HG03558 (cell line): ENCODE measurements around the gene PTPDC1.

ENCODE experiments used
- ATAC-seq: cut with Tn5 transposase; IDR thresholded peaks from one replicate; pipeline ENCODE4 v1.9.1; 2021; ENCODE audit warnings: moderate number of reproducible peaks; ENCODE audit not compliant: unreplicated experiment; ENCODE audit errors: extremely low read depth

The PTPDC1 gene

DNA sequence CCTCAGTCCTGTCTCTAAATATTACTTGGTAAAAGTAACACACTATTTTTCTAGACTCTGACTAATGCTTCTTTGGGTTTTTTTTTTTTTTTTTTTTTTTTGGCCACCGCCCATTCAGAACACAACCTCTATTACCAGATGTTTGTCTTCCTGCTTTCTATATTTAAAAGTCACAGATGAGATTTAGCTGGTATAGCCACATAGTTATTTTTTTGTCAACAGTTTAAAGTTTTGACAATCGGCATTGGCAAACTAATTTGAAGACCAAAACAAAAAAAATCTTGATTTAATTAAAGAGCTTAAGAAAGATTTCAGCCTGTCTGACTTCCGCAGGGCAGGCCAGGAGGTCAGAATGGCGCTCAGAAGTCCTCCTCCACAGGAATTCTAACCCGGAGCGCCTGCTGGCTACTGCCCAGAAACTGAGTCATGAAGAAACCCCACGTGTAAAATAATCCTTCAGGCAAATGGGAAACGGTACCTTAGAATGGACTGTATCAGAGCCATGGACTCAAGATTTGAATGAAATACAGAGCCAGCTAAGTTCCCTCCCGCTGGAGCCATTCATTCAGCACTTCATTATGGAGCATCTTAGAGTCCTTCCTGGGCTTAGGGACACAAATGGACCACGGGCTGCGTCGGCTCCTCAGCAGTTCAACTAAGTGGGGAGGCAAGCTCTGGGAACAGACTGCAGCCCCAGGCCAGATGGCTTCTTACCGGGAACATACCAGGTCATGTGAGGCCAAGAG is 55.6 kb downstream of the PTPDC1 start:
- ATAC-seq, result no peak

DNA sequence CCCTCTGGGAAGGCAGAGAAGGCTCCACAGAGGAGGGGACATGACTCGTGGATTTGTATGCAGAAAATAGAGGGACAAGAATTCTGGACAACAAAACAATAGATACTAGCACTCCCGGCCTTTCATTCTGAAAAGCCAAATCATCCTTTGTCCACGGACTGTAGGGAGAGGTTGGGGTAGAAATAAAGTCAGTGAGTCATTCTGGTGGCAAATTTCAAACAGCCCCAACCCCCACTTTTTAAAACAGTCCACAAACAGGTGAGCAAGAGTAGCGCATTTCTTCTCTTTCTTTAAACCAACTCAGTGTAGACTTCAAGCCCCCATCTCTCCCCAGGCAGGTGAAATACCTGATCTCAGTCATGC is 56.1 kb downstream of the PTPDC1 start:
- no peak for ATAC-seq

DNA sequence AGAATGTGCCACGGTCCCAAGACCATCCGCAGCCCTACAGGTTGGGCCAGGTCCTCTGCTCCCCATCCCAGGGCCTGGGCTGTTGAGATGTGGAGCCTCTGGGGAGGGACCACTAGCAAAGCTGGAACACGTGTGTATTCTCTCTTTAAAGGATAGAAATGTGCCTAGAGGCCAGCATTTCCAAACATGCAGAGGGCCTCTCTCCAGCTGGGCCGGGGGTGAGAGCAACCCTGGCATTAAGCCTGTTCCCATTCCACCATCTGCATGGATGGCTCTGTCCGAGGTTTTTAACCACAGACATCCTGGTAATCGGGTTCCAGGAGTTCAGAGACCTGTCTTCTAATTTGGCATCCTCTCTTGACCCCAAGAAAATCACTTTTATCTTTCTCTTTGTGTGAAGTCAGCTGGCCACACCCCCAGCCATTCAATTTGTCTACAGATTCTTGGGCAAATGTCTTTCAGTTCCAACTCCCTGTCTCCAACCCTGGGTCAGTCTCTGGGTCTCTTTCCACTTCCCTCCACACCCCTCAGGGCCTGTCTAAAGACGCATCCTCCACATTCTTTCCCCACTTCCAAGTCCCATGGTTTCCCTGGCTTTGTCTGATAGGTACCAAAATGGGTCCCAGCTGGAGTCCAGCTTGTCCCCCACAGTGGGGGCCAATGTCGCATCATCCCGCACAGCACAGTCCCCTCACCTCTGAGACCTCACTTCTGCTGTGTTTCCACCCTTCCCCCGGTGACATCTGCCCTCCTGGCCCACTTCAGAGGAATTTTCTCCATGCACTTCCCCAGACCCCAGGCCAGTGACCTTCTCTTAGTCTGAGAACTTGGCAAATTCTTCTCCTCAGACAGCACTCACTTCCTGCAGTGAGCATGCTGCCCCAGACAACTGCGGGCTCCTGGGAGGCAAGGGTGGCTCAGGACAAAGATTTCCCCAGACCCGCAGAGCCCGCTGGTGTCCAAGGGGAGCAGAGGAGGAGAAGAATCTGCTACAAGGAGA is 56.8 kb downstream of the PTPDC1 start:
- ATAC-seq, result no peak

DNA sequence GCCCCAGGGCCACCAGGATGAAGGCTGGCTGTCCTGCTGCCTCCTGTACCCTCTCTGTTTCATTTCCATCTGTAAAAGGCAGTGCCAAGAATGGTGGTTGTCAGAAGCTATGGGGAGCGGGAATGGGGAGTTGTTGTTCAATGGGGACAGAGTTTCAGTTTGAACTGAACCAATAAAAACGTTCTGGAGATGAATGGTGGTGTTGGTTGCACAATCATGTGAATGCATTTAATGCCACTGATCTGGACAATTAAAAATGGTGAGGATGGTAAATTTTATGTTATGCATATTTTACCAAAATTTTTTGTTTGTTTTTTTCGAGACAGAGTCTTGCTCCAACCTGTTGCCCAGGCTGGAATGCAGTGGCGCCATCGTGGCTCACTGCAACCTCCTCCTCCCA is 58.1 kb downstream of the PTPDC1 start:
- ATAC-seq, result no peak

DNA sequence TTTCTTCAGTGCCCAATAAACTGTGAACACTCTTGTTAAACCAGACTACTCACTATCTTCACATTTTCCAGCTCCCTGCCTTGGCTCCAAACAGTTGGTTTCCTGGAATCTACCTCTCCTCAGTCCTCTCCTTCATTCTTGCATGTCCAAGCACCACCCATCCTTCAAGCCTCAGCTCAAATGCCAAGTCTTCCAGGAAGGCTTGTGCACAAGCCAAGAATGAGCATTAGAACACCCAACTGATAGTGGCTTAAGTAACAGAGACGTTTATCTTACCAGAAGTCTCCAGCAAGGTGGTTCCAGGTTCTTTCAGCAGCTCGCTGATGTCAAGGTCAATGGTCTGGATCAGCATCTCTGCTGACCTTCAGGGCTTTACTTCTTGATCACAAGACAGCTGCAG is 60.1 kb downstream of the PTPDC1 start:
- no peak for ATAC-seq

DNA sequence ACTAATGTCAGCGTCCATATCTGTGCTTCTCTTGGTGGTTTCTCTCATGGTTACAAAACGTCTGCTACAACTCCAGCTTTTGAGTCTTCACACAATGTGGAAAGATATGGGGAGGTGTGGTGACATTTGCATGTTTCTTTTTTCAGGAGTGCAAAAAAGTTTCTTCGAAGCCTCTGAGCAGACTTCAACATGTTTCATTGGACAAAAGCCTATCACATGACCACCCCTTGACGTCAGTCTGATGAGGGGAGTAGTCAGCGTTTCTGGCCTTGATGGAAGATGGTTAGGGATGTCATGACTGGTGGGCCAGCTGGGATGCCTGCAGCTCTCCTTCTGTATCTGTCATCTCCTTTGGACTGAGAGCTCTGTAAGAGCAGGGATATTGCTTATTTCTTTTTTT is 61.4 kb downstream of the PTPDC1 start:
- no peak for ATAC-seq

DNA sequence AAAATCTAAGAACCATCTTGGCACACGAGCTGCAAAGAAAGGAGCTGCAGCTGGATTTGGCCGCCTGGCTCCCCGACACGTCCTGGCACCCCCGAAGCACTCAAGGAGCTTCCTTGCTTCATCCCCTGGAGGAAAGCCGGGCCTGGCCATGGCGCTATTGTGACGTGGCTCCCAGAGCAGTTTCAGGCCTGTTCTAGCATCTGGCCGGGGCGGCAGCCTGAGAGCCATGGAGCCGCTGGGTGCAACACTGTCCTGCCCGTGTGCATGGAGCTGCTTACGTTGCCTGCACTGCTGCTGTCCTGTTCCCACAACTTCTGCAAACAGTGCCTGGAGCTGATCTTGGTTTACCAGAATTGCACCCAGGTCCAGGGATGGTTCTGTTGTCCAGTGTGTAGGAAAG is 63.5 kb downstream of the PTPDC1 start:
- ATAC-seq, result no peak

DNA sequence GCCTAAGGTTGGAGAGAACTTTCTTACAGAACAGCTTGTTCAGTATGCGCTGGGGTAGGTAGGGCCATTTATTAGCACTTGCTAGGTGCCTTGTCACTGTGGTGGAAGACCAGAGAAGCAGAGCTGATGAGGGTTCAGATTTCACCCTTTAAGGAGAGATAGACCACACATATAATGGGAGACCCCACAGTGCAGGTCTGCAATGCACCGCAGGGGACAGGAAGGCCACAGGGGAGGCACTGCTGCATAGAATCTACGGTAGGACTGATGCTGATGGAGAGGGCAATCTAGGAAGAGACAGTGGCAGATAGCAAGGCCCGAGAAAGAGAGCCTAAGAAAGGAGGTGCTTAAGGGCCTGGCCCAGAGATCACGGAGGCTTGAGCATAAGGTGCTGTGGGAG is 64.2 kb downstream of the PTPDC1 start:
- ATAC-seq, result no peak

DNA sequence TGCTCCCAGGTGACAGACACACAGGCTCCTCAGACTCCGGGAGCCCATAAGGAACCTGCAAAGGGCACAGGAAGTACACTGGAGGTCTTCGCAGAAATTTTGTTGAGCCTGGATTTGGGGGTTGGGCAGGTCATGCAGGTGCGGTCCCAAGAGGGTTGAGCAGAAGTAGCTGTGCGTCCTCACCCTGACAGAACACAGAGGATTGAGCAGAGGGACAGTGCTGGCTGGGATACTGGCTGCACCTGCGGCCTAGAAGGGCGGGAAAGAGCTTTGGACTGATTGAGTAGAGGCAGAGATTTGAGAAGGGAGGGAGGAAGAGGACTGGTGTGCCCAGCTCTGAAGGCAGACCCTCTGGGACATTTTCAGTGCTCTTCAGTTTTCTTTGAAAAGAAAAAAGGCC is 65.4 kb downstream of the PTPDC1 start:
- ATAC-seq, result no peak

DNA sequence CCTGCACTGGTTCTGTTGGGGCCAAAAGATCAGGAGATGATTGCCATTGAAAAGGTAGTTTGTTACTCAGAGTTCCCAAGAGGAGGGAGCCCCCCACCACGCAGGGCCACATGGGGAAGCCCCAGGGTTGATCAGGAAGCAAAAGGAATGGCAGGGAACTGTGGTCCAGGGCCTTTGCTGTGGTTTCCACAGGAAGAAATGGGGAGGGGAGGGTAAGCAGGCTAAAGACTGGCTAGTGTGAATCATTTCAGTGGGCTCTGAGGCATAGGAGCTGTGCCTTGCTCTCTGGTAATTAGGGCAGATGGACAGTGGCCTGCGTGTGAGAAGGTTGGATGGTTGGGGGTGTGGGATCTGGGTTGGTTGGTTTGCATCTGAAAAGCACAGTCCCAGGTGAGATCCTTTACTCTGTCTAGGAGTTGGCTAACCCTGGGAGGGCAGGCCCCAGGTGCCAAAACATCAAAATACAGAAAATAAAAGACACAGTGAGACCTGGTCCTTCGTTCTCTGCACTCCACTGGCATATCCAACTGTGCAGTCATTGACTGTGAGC is 66.1 kb downstream of the PTPDC1 start:
- no peak for ATAC-seq

DNA sequence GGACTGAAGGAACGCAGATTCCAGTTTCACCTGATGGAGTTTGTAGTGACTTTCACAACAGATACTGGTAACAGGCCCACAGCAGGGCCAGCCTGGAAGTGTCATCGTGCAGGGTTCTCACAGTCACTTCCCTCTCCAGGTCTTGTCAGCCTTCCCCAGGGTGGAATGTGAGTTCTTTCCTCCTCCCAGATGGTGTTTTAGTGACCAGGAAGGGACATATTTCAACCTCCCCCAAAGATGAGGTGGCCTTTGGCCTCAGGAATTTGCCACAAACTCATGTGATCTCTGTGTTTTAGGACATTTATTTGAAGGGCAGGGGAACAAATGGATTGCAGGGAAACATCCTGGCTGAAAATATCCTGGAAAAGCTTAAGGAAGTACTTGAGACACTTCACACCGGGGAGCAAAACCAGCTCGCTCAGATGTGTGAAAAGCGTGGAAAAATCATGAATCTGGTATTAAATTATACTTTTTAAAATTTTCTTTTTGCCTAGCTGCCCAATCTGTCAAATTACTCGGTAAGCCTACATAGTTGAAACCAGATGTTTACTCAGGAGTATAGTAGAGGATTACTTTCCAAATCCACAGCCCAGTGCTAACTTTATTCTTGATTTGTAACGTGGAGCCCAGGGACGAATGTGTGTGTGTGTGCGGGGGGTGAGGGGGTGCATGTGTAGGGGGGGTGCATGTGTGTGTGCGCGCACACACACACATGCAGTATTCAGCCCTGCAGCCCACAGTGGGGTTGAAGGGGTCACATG is 66.8 kb downstream of the PTPDC1 start:
- no peak for ATAC-seq

DNA sequence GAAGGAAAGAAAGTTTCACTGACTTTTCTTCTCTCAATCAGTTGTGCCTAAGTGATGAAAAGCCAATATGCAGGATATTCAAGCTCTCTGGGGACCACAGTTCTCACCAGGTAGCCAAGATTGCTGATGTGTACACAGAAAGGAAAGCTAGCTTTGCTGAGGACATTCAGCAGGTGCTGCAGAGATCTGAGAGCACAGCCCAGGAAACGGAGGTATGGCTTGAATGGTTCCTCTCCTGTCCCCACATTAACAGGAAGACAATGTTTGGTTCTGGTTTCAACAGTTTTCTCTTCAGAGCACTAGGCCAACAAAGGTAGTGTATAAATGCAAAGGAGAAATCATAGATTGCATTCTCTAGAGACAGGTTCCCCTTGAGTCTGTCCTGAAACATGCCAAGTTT is 69.6 kb downstream of the PTPDC1 start:
- ATAC-seq, result no peak

DNA sequence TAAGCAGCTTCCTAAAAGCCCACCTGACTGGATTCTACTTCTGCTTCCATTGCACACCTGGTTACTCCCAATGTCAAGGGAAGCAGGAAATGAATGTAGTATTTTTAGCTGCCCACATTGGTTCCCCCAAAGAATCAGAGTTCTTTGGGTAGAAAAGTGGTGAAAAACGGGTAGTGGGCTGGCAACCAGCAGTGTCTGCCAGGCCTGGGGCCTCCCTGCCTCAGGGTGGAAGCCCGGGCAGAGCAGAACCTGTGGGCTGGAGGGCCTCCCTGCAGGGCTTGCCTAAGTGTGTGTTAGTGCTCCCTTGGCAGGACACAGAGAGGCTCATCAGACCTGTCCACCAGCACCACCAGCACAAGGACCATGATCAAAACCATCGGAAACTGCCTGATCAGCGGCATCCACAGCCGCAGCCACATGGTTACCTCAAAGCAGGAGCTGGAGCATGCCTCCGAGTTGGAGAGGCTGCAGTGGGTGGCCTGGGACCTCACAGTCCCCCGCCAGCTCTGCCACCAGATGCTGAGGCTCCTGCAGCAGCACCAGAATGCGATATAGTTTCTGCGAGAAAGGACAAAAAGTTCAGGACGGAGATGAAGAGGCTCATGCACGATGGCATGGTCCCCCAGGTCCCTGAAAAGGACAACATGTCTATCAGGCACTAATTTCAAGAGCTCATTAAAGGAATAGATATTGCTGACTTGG is 72.2 kb downstream of the PTPDC1 start:
- no peak for ATAC-seq

DNA sequence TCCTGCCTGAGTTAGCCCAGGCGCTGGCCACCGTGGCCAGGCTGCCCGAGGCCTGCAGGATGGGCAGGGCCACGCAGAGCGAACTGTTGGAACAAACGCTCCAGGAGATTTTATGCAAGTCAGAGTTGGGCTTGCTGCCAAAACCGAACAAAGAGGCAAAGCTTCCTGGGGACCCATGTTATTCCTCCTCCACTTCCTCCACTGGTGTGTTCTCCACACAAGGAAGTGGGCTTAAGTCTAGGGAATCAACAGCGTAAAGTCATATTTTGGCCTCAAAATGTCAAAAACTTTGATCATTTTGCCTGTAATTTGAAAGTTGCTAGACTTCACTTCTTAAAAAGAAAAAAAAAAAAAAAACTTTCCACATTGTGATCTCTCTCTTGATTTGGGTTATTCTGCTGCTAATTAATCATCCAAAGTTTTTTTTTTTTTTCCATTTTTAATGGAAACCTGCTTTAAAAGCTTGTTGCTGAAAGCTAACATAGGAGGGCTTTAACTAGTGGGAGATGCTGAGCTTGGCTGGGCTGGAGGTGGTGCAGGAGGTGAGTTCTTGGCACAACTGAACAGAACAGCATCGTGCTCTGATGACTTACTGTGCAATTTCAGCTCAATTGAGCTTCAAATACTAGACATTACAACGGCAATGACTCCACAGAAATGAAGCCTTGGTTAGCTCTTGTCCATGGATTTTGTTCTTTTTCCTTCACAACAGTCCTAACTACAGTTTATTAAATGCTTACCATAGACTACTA is 73.0 kb downstream of the PTPDC1 start:
- no peak for ATAC-seq
